IMR-90 (cell line): ENCODE results near the gene CSRNP3. TPM values are rescaled to one million over a fixed set of nuclear protein-coding genes. Genes with fewer than 3 reads are reported as not detected.

Source experiments
- ATAC-seq: fragments of 200-7000 bp; cut with Tn5 transposase; 2 replicates; pipeline ENCODE4 v1.9.1; 2020; ENCODE audit warnings: low read depth, mild to moderate bottlenecking, moderate library complexity
- BruUV-seq: library from RNA; stranded (reverse); fragments of 400-500 nt; replicated peaks from 2 replicates; lab custom pipeline; 2021; lab: Mats Ljungman, UMichigan
- CTCF ChIA-PET: fragments of 300-600 bp; formaldehyde crosslinking; extraction: SDS; loops from one replicate; lab custom pipeline; 2021; ENCODE audit warnings: antibody characterized with exemption; lab: Yijun Ruan, JAX
- POLR2A ChIA-PET: fragments of 300-600 bp; sonication (Branson Sonifier 250); formaldehyde crosslinking; loops from one replicate; lab custom pipeline; 2022; ENCODE audit warnings: antibody characterized with exemption; ENCODE audit not compliant: unreplicated experiment; lab: Charles Lee
- DNase-seq: peaks from one replicate; pipeline ENCODE4 v3.0.0; 2013
- H2AFZ ChIP-seq: replicated peaks from 2 replicates; pipeline ENCODE3; 2013; ENCODE audit warnings: low read length, mild to moderate bottlenecking; ENCODE audit not compliant: poor library complexity
- H2AK5ac ChIP-seq: 2 replicates; pipeline ENCODE4 v1.6.1; 2013; ENCODE audit warnings: low read depth, low read length, inconsistent platforms
- H2AK9ac ChIP-seq: replicated peaks from 2 replicates; pipeline ENCODE3; 2013; ENCODE audit warnings: mild to moderate bottlenecking, low read depth, low read length, moderate library complexity; ENCODE audit not compliant: poor library complexity
- H2BK120ac ChIP-seq: 2 replicates; pipeline ENCODE4 v1.6.1; 2013; ENCODE audit warnings: low read depth, low read length, inconsistent platforms
- H2BK15ac ChIP-seq: 3 replicates; pipeline ENCODE4 v1.6.1; 2013; ENCODE audit warnings: low read depth, low read length, inconsistent platforms
- H2BK20ac ChIP-seq: 2 replicates; pipeline ENCODE4 v1.6.1; 2013; ENCODE audit warnings: low read depth, mild to moderate bottlenecking, inconsistent platforms, low read length, moderate library complexity
- H2BK5ac ChIP-seq: 2 replicates; pipeline ENCODE4 v1.6.1; 2013; ENCODE audit warnings: mild to moderate bottlenecking, low read depth, low read length, inconsistent platforms; ENCODE audit not compliant: poor library complexity, severe bottlenecking
- H3K14ac ChIP-seq: replicated peaks from 2 replicates; pipeline ENCODE4 v1.6.1; 2013; ENCODE audit warnings: low read depth, low read length, inconsistent platforms
- H3K18ac ChIP-seq: 2 replicates; pipeline ENCODE4 v1.6.1; 2013; ENCODE audit warnings: low read depth, low read length, control low read depth
- H3K23ac ChIP-seq: 2 replicates; pipeline ENCODE4 v1.6.1; 2013; ENCODE audit warnings: low read depth, low read length, inconsistent platforms
- H3K27ac ChIP-seq: 2 replicates; pipeline ENCODE4 v1.5.1; 2013; ENCODE audit warnings: mild to moderate bottlenecking, control low read depth, low read length; ENCODE audit not compliant: insufficient read depth
- H3K27me3 ChIP-seq: 2 replicates; pipeline ENCODE4 v1.6.1; 2013; ENCODE audit warnings: low read length; ENCODE audit not compliant: control insufficient read depth, insufficient read depth
- H3K36me3 ChIP-seq: 2 replicates; pipeline ENCODE4 v1.6.1; 2013; ENCODE audit warnings: low read length, mixed read lengths; ENCODE audit not compliant: control insufficient read depth, insufficient read depth
- H3K4ac ChIP-seq: 2 replicates; pipeline ENCODE4 v1.6.1; 2013; ENCODE audit warnings: low read depth, low read length, inconsistent platforms
- H3K4me1 ChIP-seq: 2 replicates; pipeline ENCODE4 v1.6.1; 2013; ENCODE audit warnings: low read length, mixed read lengths; ENCODE audit not compliant: control insufficient read depth, insufficient read depth
- H3K4me2 ChIP-seq: 2 replicates; pipeline ENCODE4 v1.6.1; 2013; ENCODE audit warnings: low read depth, mild to moderate bottlenecking, control low read depth, low read length, moderate library complexity
- H3K4me3 ChIP-seq: 2 replicates; pipeline ENCODE4 v1.5.1; 2013; ENCODE audit warnings: low read depth, mild to moderate bottlenecking, control low read depth, low read length, moderate library complexity; ENCODE audit not compliant: insufficient read depth
- H3K56ac ChIP-seq: 2 replicates; pipeline ENCODE4 v1.6.1; 2013; ENCODE audit warnings: low read length, inconsistent platforms; ENCODE audit not compliant: insufficient read depth; ENCODE audit errors: extremely low read depth
- H3K79me1 ChIP-seq, 2 experiments: 2 replicates each; pipeline ENCODE4 v1.6.1; 2013; ENCODE audit warnings: low read length in 2 of 2, inconsistent platforms in 1 of 2, low read depth in 1 of 2
- H3K9ac ChIP-seq: 2 replicates; pipeline ENCODE4 v1.6.1; 2013; ENCODE audit warnings: low read depth, low read length, control low read depth
- H3K9me1 ChIP-seq: 2 replicates; pipeline ENCODE4 v1.6.1; 2013; ENCODE audit warnings: low read length, inconsistent platforms; ENCODE audit not compliant: insufficient read depth
- H3K9me3 ChIP-seq: 2 replicates; pipeline ENCODE4 v1.6.1; 2013; ENCODE audit warnings: low read length; ENCODE audit not compliant: control insufficient read depth, insufficient read depth
- H4K20me1 ChIP-seq: 2 replicates; pipeline ENCODE4 v1.6.1; 2013; ENCODE audit warnings: low read length, inconsistent platforms; ENCODE audit not compliant: insufficient read depth
- H4K5ac ChIP-seq: 2 replicates; pipeline ENCODE4 v1.6.1; 2013; ENCODE audit warnings: mild to moderate bottlenecking, low read depth, low read length, control low read depth
- H4K8ac ChIP-seq, 2 experiments: 2 replicates each; pipeline ENCODE4 v1.6.1; 2013; ENCODE audit warnings: low read depth in 2 of 2, low read length in 2 of 2, control low read depth in 1 of 2, inconsistent platforms in 1 of 2
- H4K91ac ChIP-seq: 2 replicates; pipeline ENCODE4 v1.6.1; 2013; ENCODE audit warnings: low read depth, low read length, inconsistent platforms; ENCODE audit not compliant: insufficient read depth
- BHLHE40 ChIP-seq: fragments of 150-350 bp; IDR thresholded peaks from 2 replicates; pipeline ENCODE4 v1.6.1; 2016; ENCODE audit warnings: mild to moderate bottlenecking, low read depth, low read length
- CEBPB ChIP-seq: IDR thresholded peaks from 2 replicates; pipeline ENCODE4 v1.6.1; 2012; ENCODE audit warnings: low read depth, low read length, improper control_type of control experiment
- CHD1 ChIP-seq: IDR thresholded peaks from 2 replicates; pipeline ENCODE4 v1.6.1; 2012; ENCODE audit warnings: low read depth, low read length, improper control_type of control experiment
- ELK1 ChIP-seq: fragments of 150-350 bp; IDR thresholded peaks from 2 replicates; pipeline ENCODE4 v1.6.1; 2016; ENCODE audit warnings: low read depth, mild to moderate bottlenecking, low read length, moderate library complexity, borderline replicate concordance
- FOS ChIP-seq: fragments of 150-350 bp; IDR thresholded peaks from 2 replicates; pipeline ENCODE4 v1.6.1; 2016; ENCODE audit warnings: low read depth, low read length
- MAZ ChIP-seq: IDR thresholded peaks from 2 replicates; pipeline ENCODE4 v1.6.1; 2012; ENCODE audit warnings: low read depth, mild to moderate bottlenecking, low read length, improper control_type of control experiment, moderate library complexity, borderline replicate concordance
- NFE2L2 ChIP-seq: fragments of 150-350 bp; IDR thresholded peaks from 2 replicates; pipeline ENCODE4 v1.6.1; 2016; ENCODE audit warnings: low read depth, mild to moderate bottlenecking, low read length
- POLR2A ChIP-seq: IDR thresholded peaks from 2 replicates; pipeline ENCODE4 v1.6.1; 2012; ENCODE audit warnings: mild to moderate bottlenecking, low read depth, low read length
- RAD21 ChIP-seq: IDR thresholded peaks from 2 replicates; pipeline ENCODE4 v1.6.1; 2012; ENCODE audit warnings: low read length, improper control_type of control experiment
- RFX5 ChIP-seq: IDR thresholded peaks from 2 replicates; pipeline ENCODE4 v1.8.0; 2012; ENCODE audit warnings: low read depth, mild to moderate bottlenecking, low read length, moderate library complexity
- SMC3 ChIP-seq: fragments of 150-350 bp; IDR thresholded peaks from 2 replicates; pipeline ENCODE4 v1.6.1; 2016; ENCODE audit warnings: low read depth, mild to moderate bottlenecking, antibody characterized with exemption, low read length, moderate library complexity
- USF2 ChIP-seq: fragments of 150-350 bp; IDR thresholded peaks from 2 replicates; pipeline ENCODE4 v1.6.1; 2017; ENCODE audit warnings: mild to moderate bottlenecking, antibody characterized with exemption, low read length, low read depth
- WGBS, 2 experiments: methylation state at CpG; one replicate each; pipeline versions ENCODE4 v1.1.5 to v1.1.7; 2013; ENCODE audit warnings: missing lambda C conversion rate in 2 of 2; ENCODE audit not compliant: insufficient read length in 1 of 2; ENCODE audit errors: extremely low coverage in 2 of 2; 5-methylcytosine and 5-hydroxymethylcytosine counted together
- dilution Hi-C: fragments of 300-500 bp; cut with HindIII; formaldehyde crosslinking; loops from one replicate; pipeline ENCODE4 v1.14.3; 2018; ENCODE audit warnings: low sequenced_read_pairs; ENCODE audit not compliant: unreplicated experiment
- in situ Hi-C: fragments of 300-500 bp; cut with MboI; formaldehyde crosslinking; loops from 3 replicates; pipeline ENCODE4 v1.14.3; 2019; ENCODE audit warnings: low sequenced_read_pairs, inconsistent platforms, mixed read lengths
- intact Hi-C: fragments of 100-400 bp; cut with micrococcal nuclease; formaldehyde crosslinking; loops from 2 replicates; pipeline ENCODE4 v1.10.0; 2022
- polyA plus RNA-seq, 3 experiments: library from polyadenylated mRNA; depleted of rRNA; stranded (reverse); fragments of >200 nt; gene quantifications; 2 replicates each; pipeline ENCODE4 v1.2.3, GENCODE V29; 2012; ENCODE audit warnings: low replicate concordance in 1 of 3
- total RNA-seq: library from RNA; depleted of rRNA; stranded (reverse); fragments of >200 nt; gene quantifications from 2 replicates; pipeline ENCODE4 v1.2.3, GENCODE V29; 2012
- TF ChIP-seq, protein P1 (sequence below): conservative IDR thresholded peaks from 2 replicates; pipeline ENCODE4 v1.5.1; 2012; ENCODE audit warnings: mild to moderate bottlenecking, low read depth, low read length, improper control_type of control experiment

The CSRNP3 gene
- total and polyA plus RNA-seq, 2 of the 4 experiments (the other 2 are of a cell fraction): 0.21 to 0.72 TPM

- no peak for ATAC-seq
- Histone ChIP-seq H2AFZ (no peak overlapping the region), H3K56ac (no peak overlapping the region), H3K79me1 (no peaks in the 10 kb centered on the region), H2AK9ac (no peak overlapping the region), H4K20me1 (no peaks in the 10 kb centered on the region), H4K91ac (no peak overlapping the region), H2BK120ac (no peak overlapping the region), H3K36me3 (no peaks in the 10 kb centered on the region), H2BK5ac (no peak overlapping the region), H3K14ac (no peak overlapping the region), H3K23ac (no peak overlapping the region), H3K4me2 (no peak overlapping the region), H3K9ac (no peak overlapping the region), H3K9me3 (no peaks in the 10 kb centered on the region), H3K4ac (no peak overlapping the region), H4K8ac (no peak overlapping the region), H3K27me3 (no peaks in the 10 kb centered on the region; the same call in 1 of the 2 replicates), H2BK15ac (no peak overlapping the region), H2AK5ac (no peak overlapping the region), H2BK20ac (no peak overlapping the region), H3K18ac (no peak overlapping the region), H3K4me3 (no peak overlapping the region), H3K27ac (no peak overlapping the region), H4K5ac (no peak overlapping the region), H3K9me1 (no peaks in the 10 kb centered on the region), H3K4me1 (no peaks in the 10 kb centered on the region)
- in situ Hi-C loops (no loop called here), intact Hi-C loops (loop anchor here (5.0 kb wide), 1 partner anchor 172 kb away; no protein-coding TSS in a partner anchor), dilution Hi-C loops (no loop called here)
- BruUV-seq: no TSS peak
- DNase-seq: no peak
- 57% methylated on average over 3 of the region's 5 CpGs; no CpG with 5 or more reads in 1 of the 2 experiments for WGBS, 2 experiments
- TF ChIP-seq, protein P1, sequence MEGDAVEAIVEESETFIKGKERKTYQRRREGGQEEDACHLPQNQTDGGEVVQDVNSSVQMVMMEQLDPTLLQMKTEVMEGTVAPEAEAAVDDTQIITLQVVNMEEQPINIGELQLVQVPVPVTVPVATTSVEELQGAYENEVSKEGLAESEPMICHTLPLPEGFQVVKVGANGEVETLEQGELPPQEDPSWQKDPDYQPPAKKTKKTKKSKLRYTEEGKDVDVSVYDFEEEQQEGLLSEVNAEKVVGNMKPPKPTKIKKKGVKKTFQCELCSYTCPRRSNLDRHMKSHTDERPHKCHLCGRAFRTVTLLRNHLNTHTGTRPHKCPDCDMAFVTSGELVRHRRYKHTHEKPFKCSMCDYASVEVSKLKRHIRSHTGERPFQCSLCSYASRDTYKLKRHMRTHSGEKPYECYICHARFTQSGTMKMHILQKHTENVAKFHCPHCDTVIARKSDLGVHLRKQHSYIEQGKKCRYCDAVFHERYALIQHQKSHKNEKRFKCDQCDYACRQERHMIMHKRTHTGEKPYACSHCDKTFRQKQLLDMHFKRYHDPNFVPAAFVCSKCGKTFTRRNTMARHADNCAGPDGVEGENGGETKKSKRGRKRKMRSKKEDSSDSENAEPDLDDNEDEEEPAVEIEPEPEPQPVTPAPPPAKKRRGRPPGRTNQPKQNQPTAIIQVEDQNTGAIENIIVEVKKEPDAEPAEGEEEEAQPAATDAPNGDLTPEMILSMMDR: no peak
- TF ChIP-seq BHLHE40: no peak
- no peak for TF ChIP-seq MAZ
- no peak for TF ChIP-seq SMC3
- no peak for TF ChIP-seq RAD21
- TF ChIP-seq ELK1: no peak
- no peak for TF ChIP-seq NFE2L2
- no peak for TF ChIP-seq USF2
- TF ChIP-seq CHD1: no peak
- TF ChIP-seq RFX5: no peak
- no peak for TF ChIP-seq FOS
- no peak for TF ChIP-seq CEBPB
- no peak for TF ChIP-seq POLR2A
- CTCF ChIA-PET: no interaction called here
- POLR2A ChIA-PET: interaction anchor here (0.7 kb wide), 1 partner anchor 20 kb away, joined by 4 read pairs; no protein-coding TSS in a partner anchor
Measured at GRCh38 chr2:165700531-165700930, 231.0 kb downstream of the CSRNP3 start.
